IPS-NIHi7 (cell line): ENCODE data around the gene MAPRE2.

ENCODE experiments used
- DNase-seq: peaks from one replicate; pipeline ENCODE4 v3.0.0; 2012; ENCODE audit warnings: mixed read lengths; ENCODE audit errors: extremely low spot score

Gene MAPRE2

GRCh38 chr18:35038029-35038428 lies 3.2 kb upstream of the MAPRE2 start:
- no peak for DNase-seq

GRCh38 chr18:35038881-35039491 lies 2.2 kb upstream of the MAPRE2 start:
- no peak for DNase-seq

- DNase-seq: no peak
These were observed 600 bp upstream of the MAPRE2 start for GRCh38 chr18:35040638-35040987.

- DNase-seq: no peak
These were observed 688 bp downstream of the MAPRE2 start for GRCh38 chr18:35041815-35042387.

- no peak for DNase-seq
These were observed 1.3 kb downstream of the MAPRE2 start for GRCh38 chr18:35042389-35043071.

- no peak for DNase-seq
These were observed 2.0 kb downstream of the MAPRE2 start for GRCh38 chr18:35043207-35043606.

GRCh38 chr18:35045121-35045520 lies 3.9 kb downstream of the MAPRE2 start:
- no peak for DNase-seq

- no peak for DNase-seq
These were observed 4.6 kb downstream of the MAPRE2 start for GRCh38 chr18:35045806-35046205.

GRCh38 chr18:35047697-35048292 lies 6.6 kb downstream of the MAPRE2 start:
- DNase-seq: no peak

- no peak for DNase-seq
These were observed 8.2 kb downstream of the MAPRE2 start for GRCh38 chr18:35049111-35050027.

GRCh38 chr18:35050028-35050546 lies 8.9 kb downstream of the MAPRE2 start:
- DNase-seq: no peak

GRCh38 chr18:35050705-35051195 lies 9.5 kb downstream of the MAPRE2 start:
- DNase-seq: no peak

GRCh38 chr18:35051641-35052377 lies 10.6 kb downstream of the MAPRE2 start:
- no peak for DNase-seq

- no peak for DNase-seq
These were observed 13.2 kb downstream of the MAPRE2 start for GRCh38 chr18:35054401-35054800.

GRCh38 chr18:35055105-35055504 lies 13.9 kb downstream of the MAPRE2 start:
- DNase-seq: no peak

GRCh38 chr18:35055726-35056125 lies 14.5 kb downstream of the MAPRE2 start:
- no peak for DNase-seq

GRCh38 chr18:35059280-35059927 lies 18.2 kb downstream of the MAPRE2 start:
- DNase-seq: no peak

- DNase-seq: no peak
These were observed 19.1 kb downstream of the MAPRE2 start for GRCh38 chr18:35060122-35060815.

- DNase-seq: no peak
These were observed 20.1 kb downstream of the MAPRE2 start for GRCh38 chr18:35061336-35061735.

GRCh38 chr18:35061804-35062203 lies 20.6 kb downstream of the MAPRE2 start:
- DNase-seq: no peak
